ENCODE measurements around the gene VPS41. TPM values are rescaled to one million over a fixed set of nuclear protein-coding genes. Genes with fewer than 3 reads are reported as not detected.

The VPS41 gene
- total and polyA plus RNA-seq, 2 of the 13 experiments (the other 11 are each of a cell fraction or from before 2014, with no cell fraction given) = 12.1 to 43.4 TPM

GRCh38 chr7:38872202-38872601 lies 36.8 kb downstream of the VPS41 start:
- Histone ChIP-seq H3K9ac (ENCODE audit: insufficient read depth, low read depth, low read length) (no peak overlapping the region), H3K4me2 (ENCODE audit: low read depth, low read length) (no peak overlapping the region), H3K4me3 (replicated peaks in 1 of 3; ENCODE audit: insufficient read depth in 1 of 3, low read depth in 2 of 3, low read length in 3 of 3) (no peak overlapping the region), H3K27ac (ENCODE audit: extremely low read length, insufficient read depth, low read length) (no peak overlapping the region), H3K9me3 (ENCODE audit: low read length) (no peaks in the 10 kb centered on the region), H4K20me1 (ENCODE audit: insufficient read depth, low read length) (no peaks in the 10 kb centered on the region), H3K36me3 (replicated peaks in 1 of 2; ENCODE audit: control insufficient read depth in 1 of 2, insufficient read depth in 2 of 2, low read length in 2 of 2) (peaks cover 0 to 14% of the 10 kb centered on the region in 2 experiments; a peak in 3 of 5 replicates), H2AFZ (ENCODE audit: low read length) (no peak overlapping the region), H3K27me3 (ENCODE audit: control insufficient read depth in 1 of 2, insufficient read depth in 2 of 2, low read length in 2 of 2) (no peaks in the 10 kb centered on the region), H3K4me1 (ENCODE audit: insufficient read depth, low read length) (no peaks in the 10 kb centered on the region), H3K79me2 (ENCODE audit: insufficient read depth, low read length) (no peaks in the 10 kb centered on the region)
- BruUV-seq (replicated peaks) = no TSS peak
- intact Hi-C loops (cut with micrococcal nuclease; ENCODE audit: unreplicated experiment) = no loop called here
- FAIRE-seq (no peak), DNase-seq (ENCODE audit: low spot score) (no peak), ATAC-seq (no peak)
- in situ Hi-C loops (cut with HindIII; ENCODE audit: extremely low pct_ligation_motif_present, low pct_unique_long_range_greater_than_20kb) = no loop called here
- ChIA-PET POLR2A (no interaction called here), CTCF (ENCODE audit: low intra/inter-chr PET ratio, low total read pairs) (no interaction called here)
- TF ChIP-seq ZNF253 (CRISPR knock-in tag; IDR thresholded peaks at IDR 0.05; ENCODE audit: borderline replicate concordance) (no peak), UBTF (CRISPR knock-in tag; IDR thresholded peaks at IDR 0.05) (no peak), ZBTB7A (CRISPR knock-in tag; IDR thresholded peaks at IDR 0.05) (no peak)
- 92% methylated on average over 5 of the region's 5 CpGs for WGBS (ENCODE audit: low lambda C conversion rate)

GRCh38 chr7:38870147-38870546 lies 38.8 kb downstream of the VPS41 start:
- ATAC-seq (no peak), FAIRE-seq (no peak), DNase-seq (ENCODE audit: low spot score) (no peak)
- POLR2A ChIA-PET = no interaction called here
- Histone ChIP-seq H2AFZ (ENCODE audit: low read length) (no peak overlapping the region), H3K4me2 (ENCODE audit: low read depth, low read length) (no peak overlapping the region), H3K27ac (ENCODE audit: extremely low read length, insufficient read depth, low read length) (no peak overlapping the region), H3K9me3 (ENCODE audit: low read length) (no peaks in the 10 kb centered on the region), H3K79me2 (ENCODE audit: insufficient read depth, low read length) (no peaks in the 10 kb centered on the region), H3K4me3 (replicated peaks in 1 of 3; ENCODE audit: insufficient read depth in 1 of 3, low read depth in 2 of 3, low read length in 3 of 3) (no peak overlapping the region), H3K4me1 (ENCODE audit: insufficient read depth, low read length) (peaks cover 9% of the 10 kb centered on the region), H3K36me3 (replicated peaks in 1 of 2; ENCODE audit: control insufficient read depth in 1 of 2, insufficient read depth in 2 of 2, low read length in 2 of 2) (peaks cover 0 to 14% of the 10 kb centered on the region in 2 experiments; a peak in 3 of 5 replicates), H4K20me1 (ENCODE audit: insufficient read depth, low read length) (no peaks in the 10 kb centered on the region), H3K27me3 (ENCODE audit: control insufficient read depth in 1 of 2, insufficient read depth in 2 of 2, low read length in 2 of 2) (no peaks in the 10 kb centered on the region), H3K9ac (ENCODE audit: insufficient read depth, low read depth, low read length) (no peak overlapping the region)
- TF ChIP-seq KDM5A (IDR thresholded peaks at IDR 0.05; ENCODE audit: borderline replicate concordance, low read length) (no peak), HNRNPL (IDR thresholded peaks at IDR 0.05; ENCODE audit: low read depth, low read length) (no peak), ZNF678 (CRISPR knock-in tag; IDR thresholded peaks at IDR 0.05) (no peak), BCLAF1 (IDR thresholded peaks at IDR 0.05) (no peak), ZSCAN12 (CRISPR knock-in tag; IDR thresholded peaks at IDR 0.05) (no peak), TFE3 (CRISPR knock-in tag; IDR thresholded peaks at IDR 0.05) (no peak), AHR (CRISPR knock-in tag; IDR thresholded peaks at IDR 0.05) (no peak)
- CTCF ChIA-PET (ENCODE audit: low intra/inter-chr PET ratio, low total read pairs) = no interaction called here
- WGBS (ENCODE audit: low lambda C conversion rate) = 100% methylated on average over 3 of the region's 3 CpGs
- BruUV-seq (replicated peaks) = no TSS peak
- intact Hi-C loops (cut with micrococcal nuclease; ENCODE audit: unreplicated experiment) (no loop called here), in situ Hi-C loops (cut with HindIII; ENCODE audit: extremely low pct_ligation_motif_present, low pct_unique_long_range_greater_than_20kb) (no loop called here)

All from HepG2 (cell line).